Measurements from ENCODE around the gene SDC3. TPM values are rescaled to one million over a fixed set of nuclear protein-coding genes. Genes with fewer than 3 reads are reported as not detected.

SDC3 gene
- total and polyA plus RNA-seq, 11 donors: 16.8 to 83.4 (median 28.8) TPM

DNA sequence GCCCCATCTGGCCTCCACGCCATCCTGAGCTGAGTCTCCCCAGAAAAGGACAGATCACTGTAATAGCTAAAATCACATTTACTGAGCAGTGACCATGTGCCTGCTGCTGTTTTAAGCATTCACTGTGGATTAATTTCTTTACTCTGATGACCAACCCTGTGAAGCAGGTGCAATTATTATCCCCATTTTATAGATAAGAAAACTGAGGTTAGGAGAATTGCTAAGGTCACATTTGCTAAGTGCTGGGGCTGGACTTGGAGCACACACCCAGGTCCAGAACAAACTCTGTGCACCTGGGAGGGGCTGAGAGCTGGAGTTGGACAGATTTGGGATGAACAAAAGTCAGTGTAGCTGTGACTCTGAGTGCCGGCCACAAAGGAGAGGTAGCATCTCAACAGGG, 58.0 kb downstream of the SDC3 start:
- Histone ChIP-seq H3K36me3 (no peaks in the 10 kb centered on the region), H3K27ac (no peak overlapping the region), H3K9me3 (no peaks in the 10 kb centered on the region), H3K27me3 (peaks cover 0 to 13% (median 0%) of the 10 kb centered on the region in 9 donors), H3K4me3 (no peak overlapping the region), H3K4me1 (peaks cover 0 to 38% (median 21%) of the 10 kb centered on the region in 12 donors)
- WGBS, 4 donors: 85 to 95% (median 90%) methylated on average over 2 of the region's 2 CpGs
- intact Hi-C loops (cut with DNase I): loop anchor here in 5 of 10 donors (5.0 to 10.0 kb wide), 5 partner anchors 43 to 57 kb away; partner anchors contain the start of gene SDC3 (in 2 of the 5)
- ATAC-seq: no peak
- no peak for DNase-seq
- TF ChIP-seq, protein P1, sequence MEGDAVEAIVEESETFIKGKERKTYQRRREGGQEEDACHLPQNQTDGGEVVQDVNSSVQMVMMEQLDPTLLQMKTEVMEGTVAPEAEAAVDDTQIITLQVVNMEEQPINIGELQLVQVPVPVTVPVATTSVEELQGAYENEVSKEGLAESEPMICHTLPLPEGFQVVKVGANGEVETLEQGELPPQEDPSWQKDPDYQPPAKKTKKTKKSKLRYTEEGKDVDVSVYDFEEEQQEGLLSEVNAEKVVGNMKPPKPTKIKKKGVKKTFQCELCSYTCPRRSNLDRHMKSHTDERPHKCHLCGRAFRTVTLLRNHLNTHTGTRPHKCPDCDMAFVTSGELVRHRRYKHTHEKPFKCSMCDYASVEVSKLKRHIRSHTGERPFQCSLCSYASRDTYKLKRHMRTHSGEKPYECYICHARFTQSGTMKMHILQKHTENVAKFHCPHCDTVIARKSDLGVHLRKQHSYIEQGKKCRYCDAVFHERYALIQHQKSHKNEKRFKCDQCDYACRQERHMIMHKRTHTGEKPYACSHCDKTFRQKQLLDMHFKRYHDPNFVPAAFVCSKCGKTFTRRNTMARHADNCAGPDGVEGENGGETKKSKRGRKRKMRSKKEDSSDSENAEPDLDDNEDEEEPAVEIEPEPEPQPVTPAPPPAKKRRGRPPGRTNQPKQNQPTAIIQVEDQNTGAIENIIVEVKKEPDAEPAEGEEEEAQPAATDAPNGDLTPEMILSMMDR (IDR thresholded peaks at IDR 0.05): no peak
- TF ChIP-seq POLR2A (IDR thresholded peaks at IDR 0.05): no peak

DNA sequence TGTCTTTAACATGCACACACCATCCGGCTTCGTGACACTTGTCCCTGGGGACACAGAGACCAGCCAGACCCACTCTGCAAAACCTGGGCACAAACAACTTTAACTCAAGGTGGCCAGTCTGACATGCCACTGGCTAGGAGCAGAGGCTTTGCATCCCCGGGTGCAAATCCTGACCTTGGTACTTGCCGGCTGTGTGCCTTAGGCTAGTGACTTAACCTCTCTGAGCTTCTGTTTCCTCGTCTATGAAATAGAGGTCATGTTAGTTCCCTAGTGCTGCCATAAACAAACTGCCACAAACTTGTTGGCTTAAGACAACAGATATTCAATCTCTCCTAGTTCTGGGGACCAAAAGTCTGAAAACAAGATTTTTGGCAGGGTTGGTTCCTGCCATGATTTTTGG, 60.4 kb downstream of the SDC3 start:
- Histone ChIP-seq H3K9me3 (no peaks in the 10 kb centered on the region), H3K36me3 (no peaks in the 10 kb centered on the region), H3K4me1 (peaks cover 0 to 38% (median 23%) of the 10 kb centered on the region in 12 donors), H3K27me3 (peaks cover 0 to 27% (median 0%) of the 10 kb centered on the region in 9 donors), H3K4me3 (no peak overlapping the region), H3K27ac (peak overlapping the region in 10 of 12 donors; percentile 61 to 90 (median 82))
- TF ChIP-seq, protein P1 (IDR thresholded peaks at IDR 0.05): no peak
- TF ChIP-seq POLR2A (IDR thresholded peaks at IDR 0.05): no peak
- ATAC-seq (no peak), DNase-seq (no peak)
- 59 to 78% (median 71%) methylated on average over 3 to 5 of the region's 5 CpGs for WGBS, 4 donors
- intact Hi-C loops (cut with DNase I): loop anchor here in 4 of 10 donors (5.0 to 10.0 kb wide), 3 partner anchors 46 to 57 kb away; partner anchors contain the start of gene SDC3 (in 2 of the 4)

DNA sequence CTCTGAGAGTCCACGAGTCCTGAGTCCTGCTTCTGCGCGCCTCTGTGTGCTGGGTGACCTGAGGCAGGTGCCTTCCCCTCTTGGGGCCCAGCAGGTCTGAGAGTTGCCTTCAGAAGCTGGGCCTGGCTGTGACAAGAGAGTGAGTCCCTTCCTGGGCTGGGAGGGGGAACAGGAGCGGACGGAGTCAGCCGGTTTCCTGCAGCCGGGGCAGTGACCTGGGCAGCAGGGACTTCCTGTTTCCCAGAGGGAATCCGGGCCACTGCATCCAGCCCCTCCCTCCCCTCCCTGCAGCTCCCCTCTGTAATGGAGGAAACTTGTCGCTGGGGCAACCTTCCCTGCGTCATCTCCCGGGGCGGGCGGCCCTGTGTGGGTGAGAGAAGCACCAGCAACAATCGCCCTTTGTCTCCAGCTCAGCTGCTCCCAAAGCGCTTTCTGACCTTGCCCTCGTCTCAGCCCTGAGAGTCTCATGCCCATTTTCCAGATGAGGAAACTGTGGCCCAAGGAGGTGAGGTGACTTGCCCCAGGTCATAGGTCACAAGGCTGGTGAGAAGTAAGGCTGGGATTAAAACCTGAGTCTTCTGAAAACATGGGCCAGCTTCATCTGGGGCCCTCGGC, 61.1 kb downstream of the SDC3 start:
- H3K27me3 ChIP-seq: peaks cover 0 to 33% (median 0%) of the 10 kb centered on the region in 9 donors
- ATAC-seq (peak; percentile 73 to 94 (median 92)), DNase-seq (peak; percentile 89 to 94 (median 91))
- no peaks in the 10 kb centered on the region for H3K36me3 ChIP-seq
- no peaks in the 10 kb centered on the region for H3K9me3 ChIP-seq
- H3K4me1 ChIP-seq: peaks cover 0 to 34% (median 20%) of the 10 kb centered on the region in 12 donors
- peak overlapping the region; percentile 60 to 90 (median 82) for H3K27ac ChIP-seq
- H3K4me3 ChIP-seq: no peak overlapping the region
- WGBS, 4 donors: 30 to 41% (median 37%) methylated on average over 13 to 17 of the region's 17 CpGs
- TF ChIP-seq, protein P1 (IDR thresholded peaks at IDR 0.05): no peak
- no peak for TF ChIP-seq POLR2A (IDR thresholded peaks at IDR 0.05)
- intact Hi-C loops (cut with DNase I): loop anchor here in 4 of 10 donors (5.0 to 10.0 kb wide), 3 partner anchors 45 to 57 kb away; partner anchors contain the start of gene SDC3 (in 2 of the 4)

DNA sequence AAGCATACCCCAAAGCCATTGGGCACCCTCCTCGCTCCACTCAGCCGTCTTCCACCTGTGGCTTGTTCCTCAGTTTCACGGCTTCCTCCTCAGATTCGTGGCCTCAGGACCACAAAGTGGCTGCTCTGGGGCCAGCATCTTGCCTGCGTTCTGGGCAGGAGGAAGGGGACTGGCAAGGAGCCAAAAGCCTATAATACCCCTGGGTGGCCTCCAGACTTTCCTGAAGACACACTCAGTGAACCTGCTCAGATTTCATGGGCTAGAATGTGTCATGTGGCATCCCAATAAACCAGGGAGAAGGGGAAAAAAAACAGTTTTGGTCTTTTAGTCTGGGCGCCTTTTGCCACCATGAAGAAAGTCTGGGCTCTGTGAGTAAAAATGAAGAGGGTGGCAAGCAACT, 62.0 kb downstream of the SDC3 start:
- Histone ChIP-seq H3K27me3 (peaks cover 0 to 39% (median 0%) of the 10 kb centered on the region in 9 donors), H3K4me1 (peaks cover 0 to 26% (median 15%) of the 10 kb centered on the region in 12 donors), H3K4me3 (no peak overlapping the region), H3K9me3 (no peaks in the 10 kb centered on the region), H3K36me3 (no peaks in the 10 kb centered on the region), H3K27ac (peak overlapping the region; percentile 59 to 90 (median 82))
- intact Hi-C loops (cut with DNase I): loop anchor here in 4 of 10 donors (5.0 to 10.0 kb wide), 3 partner anchors 44 to 58 kb away; partner anchors contain the start of gene SDC3 (in 2 of the 4)
- no peak for ATAC-seq
- DNase-seq: no peak
- WGBS, 4 donors: 79 to 91% (median 86%) methylated on average over 6 of the region's 6 CpGs
- TF ChIP-seq POLR2A (IDR thresholded peaks at IDR 0.05): no peak
- TF ChIP-seq, protein P1 (IDR thresholded peaks at IDR 0.05): no peak

All from heart left ventricle (tissue), 16 donors.